Activated CD4-positive, alpha-beta T cell treated with anti-CD3 and anti-CD28 coated beads for 1 hour (primary cell): ENCODE results near the gene YIPF4.
"Not testable (repeated sequence)": the region's sequence is repeated elsewhere in the genome, so short reads cannot be mapped to it uniquely, and the experiment has no call there.

Experiments used
- DNase-seq: peaks from one replicate; pipeline ENCODE4 v3.0.0-alpha.2; 2020

Gene YIPF4

GRCh38 chr2:32289165-32289999 lies 11.7 kb downstream of the YIPF4 start:
- DNase-seq: no peak

GRCh38 chr2:32290000-32290339 lies 12.3 kb downstream of the YIPF4 start:
- DNase-seq: no peak

GRCh38 chr2:32291746-32292145 lies 14.0 kb downstream of the YIPF4 start:
- no peak for DNase-seq

GRCh38 chr2:32293493-32293892 lies 15.8 kb downstream of the YIPF4 start:
- not testable (repeated sequence) for DNase-seq

GRCh38 chr2:32293966-32294562 lies 16.4 kb downstream of the YIPF4 start:
- DNase-seq: not testable (repeated sequence)

GRCh38 chr2:32310577-32310976 lies 32.9 kb downstream of the YIPF4 start:
- no peak for DNase-seq

GRCh38 chr2:32314886-32315285 lies 37.2 kb downstream of the YIPF4 start:
- DNase-seq: no peak

GRCh38 chr2:32328679-32329078 lies 51.0 kb downstream of the YIPF4 start:
- not testable (repeated sequence) for DNase-seq

- DNase-seq: not testable (repeated sequence)
Measured at GRCh38 chr2:32329180-32329980, 51.7 kb downstream of the YIPF4 start.

GRCh38 chr2:32330136-32330535 lies 52.4 kb downstream of the YIPF4 start:
- no peak for DNase-seq

GRCh38 chr2:32342801-32343200 lies 65.1 kb downstream of the YIPF4 start:
- no peak for DNase-seq

- DNase-seq: not testable (repeated sequence)
Measured at GRCh38 chr2:32350797-32351196, 73.1 kb downstream of the YIPF4 start.

GRCh38 chr2:32355976-32356680 lies 78.4 kb downstream of the YIPF4 start:
- no peak for DNase-seq

- peak; percentile 84 for DNase-seq
Measured at GRCh38 chr2:32356681-32357317, 79.1 kb downstream of the YIPF4 start, which contains the start of gene BIRC6. BIRC6 (plus strand) TSS chr2:32357023; CDS start chr2:32357162, 139 bp downstream.

GRCh38 chr2:32357318-32358110 lies 79.8 kb downstream of the YIPF4 start:
- peak; percentile 14 for DNase-seq

- DNase-seq: no peak
Measured at GRCh38 chr2:32358111-32358482, 80.4 kb downstream of the YIPF4 start.

GRCh38 chr2:32360416-32360815 lies 82.7 kb downstream of the YIPF4 start:
- no peak for DNase-seq

- not testable (repeated sequence) for DNase-seq
Measured at GRCh38 chr2:32362997-32363396, 85.3 kb downstream of the YIPF4 start.

GRCh38 chr2:32363597-32363996 lies 85.9 kb downstream of the YIPF4 start:
- no peak for DNase-seq

- not testable (repeated sequence) for DNase-seq
Measured at GRCh38 chr2:32364290-32364689, 86.6 kb downstream of the YIPF4 start.

- DNase-seq: not testable (repeated sequence)
Measured at GRCh38 chr2:32365679-32366078, 88.0 kb downstream of the YIPF4 start.
